ENCODE data around the gene ENTHD1. TPM values are rescaled to one million over a fixed set of nuclear protein-coding genes. Genes with fewer than 3 reads are reported as not detected.

The ENTHD1 gene
- total RNA-seq, 3 donors from 2014 or later, result not detected

GRCh38 chr22:39750759-39751158 lies 142.8 kb downstream of the ENTHD1 start:
- Histone ChIP-seq H3K4me1 (ENCODE audit: low read depth) (no peaks in the 10 kb centered on the region), H3K4me3 (no peak overlapping the region), H3K9me3 (no peaks in the 10 kb centered on the region), H3K36me3 (ENCODE audit: low read depth) (no peaks in the 10 kb centered on the region)
- no peak for TF ChIP-seq CTCF (IDR thresholded peaks at IDR 0.05)
- DNase-seq (no peak), ATAC-seq (no peak)
- intact Hi-C loops (cut with DNase I, micrococcal nuclease), result no loop called here

GRCh38 chr22:39748877-39749276 lies 144.7 kb downstream of the ENTHD1 start:
- ATAC-seq (no peak), DNase-seq (no peak)
- no peaks in the 10 kb centered on the region for H3K36me3 ChIP-seq (ENCODE audit: low read depth)
- no peaks in the 10 kb centered on the region for H3K4me1 ChIP-seq (ENCODE audit: low read depth)
- no peak for TF ChIP-seq CTCF (IDR thresholded peaks at IDR 0.05)
- intact Hi-C loops (cut with DNase I, micrococcal nuclease), result no loop called here
- no peaks in the 10 kb centered on the region for H3K9me3 ChIP-seq
- no peak overlapping the region for H3K4me3 ChIP-seq

GRCh38 chr22:39746600-39747262 lies 146.8 kb downstream of the ENTHD1 start:
- Histone ChIP-seq H3K36me3 (ENCODE audit: low read depth) (no peaks in the 10 kb centered on the region), H3K9me3 (no peaks in the 10 kb centered on the region), H3K4me3 (no peak overlapping the region), H3K4me1 (ENCODE audit: low read depth) (no peaks in the 10 kb centered on the region)
- intact Hi-C loops (cut with DNase I, micrococcal nuclease), result no loop called here
- TF ChIP-seq CTCF (IDR thresholded peaks at IDR 0.05), result no peak
- ATAC-seq (no peak), DNase-seq (no peak)

GRCh38 chr22:39745789-39746188 lies 147.8 kb downstream of the ENTHD1 start:
- no peak overlapping the region for H3K4me3 ChIP-seq

GRCh38 chr22:39744353-39744752 lies 149.2 kb downstream of the ENTHD1 start:
- H3K9me3 ChIP-seq, result peaks cover 4% of the 10 kb centered on the region
- intact Hi-C loops (cut with DNase I, micrococcal nuclease), result no loop called here
- no peaks in the 10 kb centered on the region for H3K36me3 ChIP-seq (ENCODE audit: low read depth)
- no peak for TF ChIP-seq CTCF (IDR thresholded peaks at IDR 0.05)
- no peaks in the 10 kb centered on the region for H3K4me1 ChIP-seq (ENCODE audit: low read depth)
- no peak for DNase-seq
- ATAC-seq, result no peak
- no peak overlapping the region for H3K4me3 ChIP-seq

More at GRCh38 chr22:39745789-39746188, 147.8 kb downstream of the ENTHD1 start:
- ATAC-seq (no peak), DNase-seq (no peak)
- TF ChIP-seq CTCF (IDR thresholded peaks at IDR 0.05), result no peak
- Histone ChIP-seq H3K9me3 (no peaks in the 10 kb centered on the region), H3K4me1 (ENCODE audit: low read depth) (no peaks in the 10 kb centered on the region), H3K36me3 (ENCODE audit: low read depth) (no peaks in the 10 kb centered on the region)
- intact Hi-C loops (cut with DNase I, micrococcal nuclease), result no loop called here

- Histone ChIP-seq H3K36me3 (ENCODE audit: low read depth) (no peaks in the 10 kb centered on the region), H3K9me3 (peaks cover 5% of the 10 kb centered on the region), H3K4me1 (ENCODE audit: low read depth) (no peaks in the 10 kb centered on the region), H3K4me3 (no peak overlapping the region)
- DNase-seq (no peak), ATAC-seq (no peak)
- no peak for TF ChIP-seq CTCF (IDR thresholded peaks at IDR 0.05)
- intact Hi-C loops (cut with DNase I, micrococcal nuclease), result no loop called here
Observed at GRCh38 chr22:39743935-39744334, 149.6 kb downstream of the ENTHD1 start.

Measured in mucosa of descending colon (tissue), 3 donors.